Stimulated activated CD8-positive, alpha-beta memory T cell treated with anti-CD3 and anti-CD28 coated beads, Interleukin-2, amount 100 ng/mL, for 1 hour (primary cell): ENCODE results near the gene EMD.

ENCODE experiments used
- DNase-seq, 2 donors: peaks; one replicate each; pipeline ENCODE4 v3.0.0-alpha.2; 2020; ENCODE audit warnings: low read depth in 2 of 2

Gene EMD

GRCh38 chrX:154355094-154355775 is 23.9 kb upstream of the EMD start:
- DNase-seq: no peak

GRCh38 chrX:154355776-154356140 is 23.3 kb upstream of the EMD start:
- DNase-seq: no peak

GRCh38 chrX:154356596-154356995 is 22.5 kb upstream of the EMD start:
- no peak for DNase-seq

GRCh38 chrX:154357205-154357604 is 21.9 kb upstream of the EMD start:
- DNase-seq: no peak

- no peak for DNase-seq
These were observed 21.1 kb upstream of the EMD start for GRCh38 chrX:154358011-154358410.

- no peak for DNase-seq
These were observed 20.3 kb upstream of the EMD start for GRCh38 chrX:154358829-154359228.

GRCh38 chrX:154359362-154360154 is 19.5 kb upstream of the EMD start:
- DNase-seq: no peak

GRCh38 chrX:154360155-154360713 is 18.9 kb upstream of the EMD start:
- DNase-seq: no peak

GRCh38 chrX:154362085-154362742 is 16.9 kb upstream of the EMD start:
- no peak for DNase-seq

- DNase-seq: no peak
These were observed 15.2 kb upstream of the EMD start for GRCh38 chrX:154363706-154364439.

- no peak for DNase-seq
These were observed 14.0 kb upstream of the EMD start for GRCh38 chrX:154365052-154365600.

- no peak for DNase-seq
These were observed 13.0 kb upstream of the EMD start for GRCh38 chrX:154365997-154366665.

- DNase-seq: no peak
These were observed 12.4 kb upstream of the EMD start for GRCh38 chrX:154366666-154367055.

GRCh38 chrX:154367474-154368308 is 11.4 kb upstream of the EMD start:
- no peak for DNase-seq

- DNase-seq: peak; percentile 88 to 89
These were observed 10.3 kb upstream of the EMD start for GRCh38 chrX:154368630-154369448.

GRCh38 chrX:154369449-154370299 is 9.4 kb upstream of the EMD start:
- DNase-seq: peak; percentile 53 to 58

- DNase-seq: no peak
These were observed 8.6 kb upstream of the EMD start for GRCh38 chrX:154370300-154371016.
